Measurements from ENCODE around the gene GAS1.

DNA sequence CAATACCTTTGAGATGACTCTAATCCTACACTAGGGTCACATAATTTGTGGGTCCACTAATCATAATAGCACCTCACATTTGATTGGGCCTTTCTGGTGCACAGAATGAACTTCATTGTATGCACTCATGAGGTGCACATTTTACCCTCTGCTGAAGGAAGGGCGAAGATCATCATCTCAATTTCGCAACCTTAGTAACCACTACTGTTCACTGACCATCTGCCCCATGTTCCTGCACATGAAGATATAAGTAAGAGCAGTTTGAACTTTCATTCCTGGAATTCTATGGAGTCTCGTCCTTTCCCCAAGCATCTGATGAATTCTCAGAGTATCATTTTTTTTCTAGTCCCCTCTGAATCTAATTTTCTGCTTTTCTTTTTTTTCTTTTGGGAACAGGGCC lies 21.2 kb downstream of the GAS1 start:
- TF ChIP-seq GLIS3 (CRISPR knock-in tag; IDR thresholded peaks at IDR 0.05) (no peak), TCF4 (CRISPR knock-in tag; IDR thresholded peaks at IDR 0.05; ENCODE audit: borderline replicate concordance) (no peak), ZFP30 (CRISPR knock-in tag; IDR thresholded peaks at IDR 0.05) (no peak), ZNF70 (CRISPR knock-in tag; IDR thresholded peaks at IDR 0.05) (no peak)

Measured in SK-N-SH treated with all-trans-retinoic acid at 6 μM for 48 hours (cell line).